SK-N-SH (cell line): ENCODE data around the gene RBM18.

Experiments used
- CHD2 ChIP-seq: fragments of 150-350 bp; IDR thresholded peaks from 2 replicates; pipeline ENCODE4 v1.6.1; 2018; ENCODE audit warnings: low read length; ENCODE audit not compliant: partially characterized antibody
- CTCF ChIP-seq: fragments of 200-600 bp; sonication (generic); IDR thresholded peaks from 2 replicates; pipeline ENCODE4 v1.6.1; 2017; ENCODE audit warnings: antibody characterized with exemption, mild to moderate bottlenecking, moderate library complexity
- EP300 ChIP-seq, 2 experiments: IDR thresholded peaks; 2 replicates each; pipeline versions ENCODE4 v1.4.0 to v1.6.1; 2012; ENCODE audit warnings: borderline replicate concordance in 1 of 2, low read depth in 1 of 2, low read length in 1 of 2

- TF ChIP-seq CTCF: no peak
- TF ChIP-seq EP300 (IDR thresholded peaks at IDR 0.05; ENCODE audit: borderline replicate concordance in 1 of 2, low read depth in 1 of 2, low read length in 1 of 2): no peak
- no peak for TF ChIP-seq CHD2
Observed at GRCh38 chr9:122218935-122219855, 45.4 kb downstream of the RBM18 start.
